Stimulated activated naive B cell treated with anti-CD40 and anti-IgM and Interleukin-4, amounts not matched to agents 10 μg/mL and 1 μg/mL and 100 μg/mL, for 72 hours (primary cell): ENCODE measurements around the gene CMTM7.

Experiments
- ATAC-seq, 2 donors: fragments of 150-1000 bp; cut with Tn5 transposase; replicated peaks; 2 replicates each; pipeline ENCODE4 v1.10.0; 2021; ENCODE audit warnings: moderate library complexity in 1 of 2
- DNase-seq: peaks from one replicate; pipeline ENCODE4 v3.0.0; 2021
- H3K27ac Mint-ChIP-seq: one replicate; pipeline ENCODE4 v1.8.0; 2022; ENCODE audit warnings: mild to moderate bottlenecking, mixed read lengths
- H3K27me3 Mint-ChIP-seq, 2 donors: one replicate each; pipeline ENCODE4 v1.8.0; 2022; ENCODE audit warnings: mixed read lengths in 2 of 2
- H3K36me3 Mint-ChIP-seq, 2 donors: one replicate each; pipeline ENCODE4 v1.8.0; 2022; ENCODE audit warnings: mixed read lengths in 2 of 2, mild to moderate bottlenecking in 1 of 2
- H3K4me1 Mint-ChIP-seq, 2 donors: one replicate each; pipeline ENCODE4 v1.8.0; 2022; ENCODE audit warnings: mixed read lengths in 2 of 2, mild to moderate bottlenecking in 1 of 2
- H3K4me3 Mint-ChIP-seq, 2 donors: one replicate each; pipeline ENCODE4 v1.8.0; 2022; ENCODE audit warnings: mild to moderate bottlenecking in 2 of 2, mixed read lengths in 2 of 2, moderate library complexity in 1 of 2
- H3K9me3 Mint-ChIP-seq, 2 donors: one replicate each; pipeline ENCODE4 v1.8.0; 2022; ENCODE audit warnings: mixed read lengths in 2 of 2, mild to moderate bottlenecking in 1 of 2

The CMTM7 gene

GRCh38 chr3:32448686-32449474 lies 57.2 kb downstream of the CMTM7 start:
- H3K27me3 Mint-ChIP-seq, result no peaks in the 10 kb centered on the region
- ATAC-seq (no peak), DNase-seq (no peak)
- H3K36me3 Mint-ChIP-seq, result peaks cover 47 to 63% of the 10 kb centered on the region in 2 donors
- no peak overlapping the region for H3K4me3 Mint-ChIP-seq
- H3K9me3 Mint-ChIP-seq, result no peaks in the 10 kb centered on the region
- H3K4me1 Mint-ChIP-seq, result peaks cover 26 to 47% of the 10 kb centered on the region in 2 donors
- peak overlapping the region; percentile 62 for H3K27ac Mint-ChIP-seq

GRCh38 chr3:32449691-32450090 lies 58.0 kb downstream of the CMTM7 start:
- no peak overlapping the region for H3K27ac Mint-ChIP-seq
- H3K27me3 Mint-ChIP-seq, result no peaks in the 10 kb centered on the region
- no peak overlapping the region for H3K4me3 Mint-ChIP-seq
- peaks cover 47 to 67% of the 10 kb centered on the region in 2 donors for H3K36me3 Mint-ChIP-seq
- peaks cover 27 to 42% of the 10 kb centered on the region in 2 donors for H3K4me1 Mint-ChIP-seq
- no peaks in the 10 kb centered on the region for H3K9me3 Mint-ChIP-seq
- ATAC-seq, result no peak
- no peak for DNase-seq

DNA sequence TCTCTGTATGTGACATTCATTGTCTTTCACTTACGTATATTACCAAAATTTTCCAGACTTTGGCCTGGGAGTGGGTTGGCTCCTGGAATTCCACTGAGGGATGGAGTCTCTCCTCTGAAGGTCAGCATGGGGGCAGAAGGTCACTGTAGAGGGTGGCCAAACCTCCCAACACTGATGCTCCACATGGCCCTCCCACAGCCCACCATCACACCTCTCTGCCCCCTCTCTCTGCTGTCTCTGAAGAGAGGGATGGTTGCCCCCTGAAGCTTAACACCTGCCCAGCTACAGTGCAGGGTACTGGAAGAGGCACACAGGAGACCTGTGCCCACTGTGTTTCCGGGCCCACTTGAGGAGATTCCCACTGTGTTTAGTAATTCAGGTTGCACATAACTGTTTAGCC lies 58.8 kb downstream of the CMTM7 start:
- Mint-ChIP-seq H3K36me3 (peaks cover 52 to 70% of the 10 kb centered on the region in 2 donors), H3K27me3 (no peaks in the 10 kb centered on the region), H3K4me3 (no peak overlapping the region), H3K9me3 (no peaks in the 10 kb centered on the region), H3K27ac (peak overlapping the region; percentile 32), H3K4me1 (peaks cover 34 to 47% of the 10 kb centered on the region in 2 donors)
- DNase-seq (no peak), ATAC-seq (no peak)

DNA sequence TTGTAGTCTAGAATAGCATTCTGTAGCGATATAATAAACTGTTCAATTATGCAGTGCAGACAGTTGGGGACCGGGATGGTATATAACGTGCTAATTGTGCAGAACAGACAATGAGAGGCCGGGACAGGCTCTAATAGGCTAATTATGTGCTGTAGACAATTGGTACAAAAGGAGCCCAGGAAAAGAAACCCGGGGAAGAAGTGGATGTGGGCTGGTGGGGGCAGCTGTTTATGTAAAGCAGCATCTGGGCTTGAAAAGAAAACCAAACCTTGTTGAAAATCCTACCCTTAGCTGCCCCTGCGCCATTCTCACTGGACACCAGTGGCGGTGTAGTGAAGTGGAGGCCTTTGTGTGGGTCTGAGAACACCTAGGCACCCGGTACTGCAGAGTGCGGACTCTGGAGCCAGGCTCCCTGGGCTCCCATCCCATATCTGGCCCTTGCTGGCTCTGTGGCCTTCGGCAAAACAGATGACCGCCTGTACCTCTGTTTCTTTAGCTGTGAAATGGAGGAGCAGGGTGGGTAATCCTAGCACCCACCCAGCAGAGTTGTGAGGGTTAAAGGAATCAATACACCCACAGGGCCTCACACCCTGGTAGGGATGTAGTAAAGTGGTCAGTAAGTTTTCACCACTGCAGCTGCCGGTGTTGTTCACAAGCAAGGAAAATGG lies 59.5 kb downstream of the CMTM7 start:
- H3K9me3 Mint-ChIP-seq, result no peaks in the 10 kb centered on the region

DNA sequence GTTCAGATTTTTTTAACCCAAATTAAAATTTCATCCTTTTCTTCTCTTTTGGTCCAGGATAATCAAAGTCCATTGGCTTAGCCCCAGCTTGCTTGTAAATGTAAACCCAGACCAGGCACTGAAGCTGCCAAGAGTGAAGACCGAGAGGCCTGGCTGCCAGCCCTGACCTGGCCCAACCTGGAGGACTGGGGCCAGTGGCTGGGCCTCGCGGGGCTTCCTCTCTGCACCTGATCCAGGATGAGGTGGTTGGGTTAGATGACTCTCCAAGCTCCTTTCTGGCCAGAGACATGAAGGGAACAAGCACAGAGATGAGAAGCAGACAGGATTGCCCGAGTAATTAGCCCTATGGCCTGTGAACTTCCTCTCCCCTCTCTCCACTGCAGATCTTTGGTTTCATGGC lies 60.4 kb downstream of the CMTM7 start:
- ATAC-seq (no peak), DNase-seq (no peak)
- Mint-ChIP-seq H3K4me1 (peaks cover 39 to 47% of the 10 kb centered on the region in 2 donors), H3K27me3 (no peaks in the 10 kb centered on the region), H3K36me3 (peaks cover 51 to 69% of the 10 kb centered on the region in 2 donors), H3K4me3 (no peak overlapping the region), H3K27ac (no peak overlapping the region), H3K9me3 (no peaks in the 10 kb centered on the region)

More for the DNA sequence above, 59.5 kb downstream of the CMTM7 start:
- ATAC-seq (no peak), DNase-seq (no peak)
- H3K4me3 Mint-ChIP-seq, result no peak overlapping the region
- H3K36me3 Mint-ChIP-seq, result peaks cover 52 to 72% of the 10 kb centered on the region in 2 donors
- H3K27me3 Mint-ChIP-seq, result no peaks in the 10 kb centered on the region
- peaks cover 41 to 47% of the 10 kb centered on the region in 2 donors for H3K4me1 Mint-ChIP-seq
- peak overlapping the region; percentile 26 for H3K27ac Mint-ChIP-seq

GRCh38 chr3:32453346-32453745 lies 61.7 kb downstream of the CMTM7 start:
- Mint-ChIP-seq H3K9me3 (peaks cover 2 to 3% of the 10 kb centered on the region in 2 donors), H3K27ac (peak overlapping the region; percentile 32), H3K36me3 (peaks cover 48 to 67% of the 10 kb centered on the region in 2 donors)

GRCh38 chr3:32454111-32454510 lies 62.5 kb downstream of the CMTM7 start:
- no peak overlapping the region for H3K4me3 Mint-ChIP-seq
- peaks cover 2 to 4% of the 10 kb centered on the region in 2 donors for H3K9me3 Mint-ChIP-seq
- peaks cover 39 to 49% of the 10 kb centered on the region in 2 donors for H3K4me1 Mint-ChIP-seq
- H3K27ac Mint-ChIP-seq, result peak overlapping the region; percentile 37
- H3K36me3 Mint-ChIP-seq, result peaks cover 46 to 60% of the 10 kb centered on the region in 2 donors
- H3K27me3 Mint-ChIP-seq, result no peaks in the 10 kb centered on the region
- no peak for DNase-seq
- ATAC-seq, result no peak

More at GRCh38 chr3:32453346-32453745, 61.7 kb downstream of the CMTM7 start:
- no peak for DNase-seq
- Mint-ChIP-seq H3K4me3 (no peak overlapping the region), H3K4me1 (peaks cover 40 to 47% of the 10 kb centered on the region in 2 donors), H3K27me3 (no peaks in the 10 kb centered on the region)
- ATAC-seq, result no peak

DNA sequence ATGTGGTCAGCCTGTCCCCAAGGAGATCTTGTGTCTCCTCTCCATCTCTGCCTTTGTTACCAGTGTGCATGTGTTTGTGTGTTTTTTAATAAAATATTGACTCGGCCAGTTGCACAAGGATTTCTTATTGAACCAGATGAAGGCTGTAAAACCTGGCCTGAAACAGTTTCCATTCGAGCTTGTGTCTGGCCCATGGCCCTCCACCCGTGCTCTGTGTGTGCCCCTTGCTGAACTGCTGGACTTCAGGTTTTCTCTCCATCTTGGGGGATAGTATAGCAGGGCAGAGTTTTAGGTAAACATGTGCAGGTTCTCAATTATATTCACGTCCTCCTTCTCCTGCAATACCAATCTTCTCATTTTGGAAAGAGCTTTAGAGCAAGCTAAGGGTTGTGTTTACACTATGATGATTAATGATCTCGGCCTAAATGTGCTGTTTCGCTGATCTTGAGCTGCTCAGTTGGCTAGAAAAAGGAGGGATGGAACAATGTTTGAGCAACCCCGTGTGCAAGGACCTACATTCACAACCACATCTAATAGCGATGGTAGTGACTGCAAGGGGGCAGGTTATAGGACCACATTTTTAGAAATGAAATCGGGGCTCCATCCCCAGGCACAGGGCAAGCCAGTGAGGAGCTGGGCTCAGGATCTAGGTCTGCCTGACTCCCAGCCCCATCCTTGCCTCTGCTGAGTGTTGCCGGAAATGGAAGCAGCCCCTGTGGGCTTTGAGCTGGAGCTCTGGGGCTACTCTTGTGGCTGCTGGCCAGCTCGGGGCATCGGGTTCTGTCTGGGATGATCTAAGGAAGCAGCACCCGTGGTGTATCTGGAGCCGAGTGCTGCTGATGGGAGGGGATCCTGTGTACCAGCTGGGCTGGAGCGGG lies 63.3 kb downstream of the CMTM7 start:
- H3K4me3 Mint-ChIP-seq, result no peak overlapping the region
- H3K27me3 Mint-ChIP-seq, result no peaks in the 10 kb centered on the region
- peak overlapping the region; percentile 37 for H3K27ac Mint-ChIP-seq
- H3K4me1 Mint-ChIP-seq, result peaks cover 42 to 56% of the 10 kb centered on the region in 2 donors
- no peak for DNase-seq
- peaks cover 2 to 4% of the 10 kb centered on the region in 2 donors for H3K9me3 Mint-ChIP-seq
- ATAC-seq, result no peak
- peaks cover 42 to 56% of the 10 kb centered on the region in 2 donors for H3K36me3 Mint-ChIP-seq

- H3K27ac Mint-ChIP-seq, result peak overlapping the region; percentile 73
- H3K36me3 Mint-ChIP-seq, result peaks cover 34 to 49% of the 10 kb centered on the region in 2 donors
- no peak for ATAC-seq
- peaks cover 42 to 56% of the 10 kb centered on the region in 2 donors for H3K4me1 Mint-ChIP-seq
- DNase-seq, result no peak
- peaks cover 2 to 4% of the 10 kb centered on the region in 2 donors for H3K9me3 Mint-ChIP-seq
- no peaks in the 10 kb centered on the region for H3K27me3 Mint-ChIP-seq
- H3K4me3 Mint-ChIP-seq, result peak overlapping the region in 1 of 2 donors; percentile 39
Measured at GRCh38 chr3:32455609-32456428, 64.2 kb downstream of the CMTM7 start.

GRCh38 chr3:32456429-32457130 lies 64.9 kb downstream of the CMTM7 start:
- DNase-seq (no peak), ATAC-seq (no peak)
- no peak overlapping the region for H3K4me3 Mint-ChIP-seq
- no peaks in the 10 kb centered on the region for H3K27me3 Mint-ChIP-seq
- peaks cover 44 to 59% of the 10 kb centered on the region in 2 donors for H3K4me1 Mint-ChIP-seq
- peak overlapping the region; percentile 73 for H3K27ac Mint-ChIP-seq
- peaks cover 34 to 47% of the 10 kb centered on the region in 2 donors for H3K36me3 Mint-ChIP-seq
- H3K9me3 Mint-ChIP-seq, result peaks cover 2 to 4% of the 10 kb centered on the region in 2 donors

DNA sequence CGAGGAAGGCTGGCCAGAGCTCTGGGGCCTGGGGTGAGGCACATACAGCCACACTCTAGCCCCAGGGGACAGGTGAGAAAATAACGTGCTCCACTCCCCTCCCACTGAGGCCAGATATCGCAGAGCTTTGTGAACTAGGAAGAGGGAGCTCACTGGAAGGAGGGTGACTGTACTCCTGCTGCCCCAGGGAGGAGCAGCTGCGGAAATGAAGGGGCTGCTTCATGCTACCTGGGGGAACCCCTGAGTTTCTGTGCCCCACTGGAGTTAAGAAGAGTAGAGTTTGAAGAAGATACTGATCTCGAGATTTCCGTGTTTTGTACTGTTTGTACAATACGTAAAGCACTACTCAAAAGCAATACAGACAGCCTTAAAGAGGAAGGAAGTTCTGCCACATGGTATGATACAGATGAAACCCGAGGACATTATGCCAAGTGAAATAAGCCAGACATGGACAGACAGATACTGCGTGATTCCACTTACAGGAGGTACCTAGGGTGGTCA lies 66.4 kb downstream of the CMTM7 start:
- Mint-ChIP-seq H3K4me1 (peaks cover 44 to 54% of the 10 kb centered on the region in 2 donors), H3K27ac (peak overlapping the region; percentile 96), H3K4me3 (peak overlapping the region; percentile 78 to 80), H3K36me3 (peaks cover 33 to 40% of the 10 kb centered on the region in 2 donors), H3K27me3 (no peaks in the 10 kb centered on the region), H3K9me3 (peaks cover 2 to 4% of the 10 kb centered on the region in 2 donors)
- peak; percentile 83 to 85 for ATAC-seq
- peak; percentile 73 for DNase-seq

GRCh38 chr3:32459450-32459849 lies 67.8 kb downstream of the CMTM7 start:
- peaks cover 44 to 54% of the 10 kb centered on the region in 2 donors for H3K4me1 Mint-ChIP-seq
- H3K4me3 Mint-ChIP-seq, result peak overlapping the region; percentile 35 to 46
- peaks cover 2 to 4% of the 10 kb centered on the region in 2 donors for H3K9me3 Mint-ChIP-seq
- DNase-seq (no peak), ATAC-seq (no peak)
- H3K27ac Mint-ChIP-seq, result peak overlapping the region; percentile 84
- no peaks in the 10 kb centered on the region for H3K27me3 Mint-ChIP-seq
- H3K36me3 Mint-ChIP-seq, result peaks cover 26 to 29% of the 10 kb centered on the region in 2 donors
